Loucy (cell line): ENCODE data around the gene MUC5B.

Experiments used
- CTCF ChIP-seq: fragments of 200-600 bp; sonication (generic); conservative IDR thresholded peaks from 2 replicates; pipeline ENCODE4 v1.5.1; 2014; ENCODE audit warnings: mild to moderate bottlenecking, antibody characterized with exemption, low read length
- EZH2phosphoT487 ChIP-seq: fragments of 200-600 bp; IDR thresholded peaks from 2 replicates; pipeline ENCODE4 v1.6.1; 2018; ENCODE audit warnings: antibody characterized with exemption, mild to moderate bottlenecking, moderate library complexity, borderline replicate concordance

GRCh38 chr11:1287928-1288327, 65.1 kb downstream of the MUC5B start:
- TF ChIP-seq CTCF (no peak), EZH2phosphoT487 (no peak)
